WTC11 (cell line): Measurements from ENCODE around the gene FAM114A2. TPM values are rescaled to one million over a fixed set of nuclear protein-coding genes. Genes with fewer than 3 reads are reported as not detected.

Experiments
- ATAC-seq: fragments of 200-7000 bp; cut with Tn5 transposase; 2 replicates; pipeline ENCODE4 v1.10.0; 2021; ENCODE audit warnings: mild to moderate bottlenecking, moderate library complexity
- CTCF ChIA-PET: fragments of 300-600 bp; sonication (Branson Sonifier 250); formaldehyde crosslinking; loops from one replicate; lab custom pipeline; 2021; ENCODE audit warnings: antibody characterized with exemption; lab: Charles Lee
- POLR2A ChIA-PET: fragments of 350-600 bp; sonication (Branson Sonifier 250); formaldehyde crosslinking; loops from one replicate; lab custom pipeline; 2021; ENCODE audit warnings: antibody characterized with exemption; lab: Charles Lee
- DNase-seq: peaks from one replicate; pipeline ENCODE4 v3.0.0; 2021; ENCODE audit warnings: low spot score
- H3K27ac Mint-ChIP-seq: 2 replicates; pipeline ENCODE4 v1.8.0; 2021; ENCODE audit warnings: mixed read lengths
- H3K27me3 Mint-ChIP-seq: 2 replicates; pipeline ENCODE4 v1.8.0; 2021; ENCODE audit warnings: low read depth, mild to moderate bottlenecking, moderate library complexity, mixed read lengths
- H3K36me3 Mint-ChIP-seq: 2 replicates; pipeline ENCODE4 v1.8.0; 2021; ENCODE audit warnings: mixed read lengths
- H3K4me1 Mint-ChIP-seq: 2 replicates; pipeline ENCODE4 v1.8.0; 2022; ENCODE audit warnings: mixed read lengths
- H3K4me3 Mint-ChIP-seq: 2 replicates; pipeline ENCODE4 v1.8.0; 2021; ENCODE audit warnings: mild to moderate bottlenecking, moderate library complexity, mixed read lengths
- H3K9me3 Mint-ChIP-seq: 2 replicates; pipeline ENCODE4 v1.8.0; 2021; ENCODE audit warnings: mixed read lengths
- ARID4B ChIP-seq: sonication (generic); formaldehyde crosslinking; IDR thresholded peaks from 2 replicates; pipeline ENCODE4 v1.8.0; 2023; ENCODE audit warnings: missing genetic modification reagents, mild to moderate bottlenecking, borderline replicate concordance
- CREB1 ChIP-seq: sonication (generic); formaldehyde crosslinking; IDR thresholded peaks from 2 replicates; pipeline ENCODE4 v1.8.0; 2023; ENCODE audit warnings: mild to moderate bottlenecking, missing genetic modification reagents
- E2F4 ChIP-seq: sonication (generic); formaldehyde crosslinking; IDR thresholded peaks from 2 replicates; pipeline ENCODE4 v1.8.1; 2022; ENCODE audit warnings: low read depth, mild to moderate bottlenecking, moderate library complexity, missing genetic modification reagents, borderline replicate concordance
- EMX1 ChIP-seq: fragments of 250-450 bp; sonication (Bioruptor Pico); IDR thresholded peaks from 2 replicates; pipeline ENCODE4 v1.8.0; 2021; ENCODE audit warnings: mild to moderate bottlenecking
- ESRRA ChIP-seq: sonication (generic); formaldehyde crosslinking; IDR thresholded peaks from 2 replicates; pipeline ENCODE4 v1.8.1; 2022; ENCODE audit warnings: mild to moderate bottlenecking, missing genetic modification reagents, borderline replicate concordance
- FOXK1 ChIP-seq: sonication (generic); formaldehyde crosslinking; IDR thresholded peaks from 2 replicates; pipeline ENCODE4 v1.8.0; 2022; ENCODE audit warnings: mild to moderate bottlenecking, moderate library complexity, missing genetic modification reagents
- FOXP1 ChIP-seq: sonication (generic); formaldehyde crosslinking; IDR thresholded peaks from 2 replicates; pipeline ENCODE4 v1.8.0; 2022; ENCODE audit warnings: missing genetic modification reagents, mild to moderate bottlenecking, moderate library complexity, borderline replicate concordance
- GABPB1 ChIP-seq: sonication (generic); formaldehyde crosslinking; IDR thresholded peaks from 2 replicates; pipeline ENCODE4 v1.8.1; 2023; ENCODE audit warnings: mild to moderate bottlenecking, missing genetic modification reagents
- GRHL2 ChIP-seq: fragments of 250-450 bp; sonication (Bioruptor Pico); IDR thresholded peaks from 2 replicates; pipeline ENCODE4 v1.8.0; 2022; ENCODE audit warnings: mild to moderate bottlenecking, moderate library complexity; ENCODE audit not compliant: insufficient replicate concordance, severe bottlenecking
- GTF2I ChIP-seq: fragments of 250-450 bp; sonication (Bioruptor Pico); conservative IDR thresholded peaks from 2 replicates; pipeline ENCODE4 v1.4.0; 2021; ENCODE audit warnings: mild to moderate bottlenecking
- HMGA2 ChIP-seq: fragments of 250-450 bp; sonication (Bioruptor Pico); IDR thresholded peaks from 2 replicates; pipeline ENCODE4 v1.4.0; 2021; ENCODE audit warnings: mild to moderate bottlenecking, moderate library complexity
- JAZF1 ChIP-seq: fragments of 250-450 bp; sonication (Bioruptor Pico); IDR thresholded peaks from 2 replicates; pipeline ENCODE4 v1.9.0; 2021; ENCODE audit warnings: moderate library complexity, mild to moderate bottlenecking, inconsistent platforms
- JUN ChIP-seq: sonication (generic); formaldehyde crosslinking; IDR thresholded peaks from 2 replicates; pipeline ENCODE4 v1.8.0; 2023; ENCODE audit warnings: mild to moderate bottlenecking, missing genetic modification reagents
- MXD4 ChIP-seq: fragments of 250-450 bp; sonication (Bioruptor Pico); IDR thresholded peaks from 2 replicates; pipeline ENCODE4 v1.8.0; 2021; ENCODE audit warnings: mild to moderate bottlenecking, moderate library complexity, borderline replicate concordance
- NFATC4 ChIP-seq: fragments of 250-450 bp; sonication (Bioruptor Pico); IDR thresholded peaks from 2 replicates; pipeline ENCODE4 v1.9.0; 2021; ENCODE audit warnings: mild to moderate bottlenecking
- NFE2L1 ChIP-seq: sonication (generic); formaldehyde crosslinking; IDR thresholded peaks from 2 replicates; pipeline ENCODE4 v1.8.1; 2023; ENCODE audit warnings: missing genetic modification reagents
- NR2C2 ChIP-seq: sonication (generic); formaldehyde crosslinking; IDR thresholded peaks from 2 replicates; pipeline ENCODE4 v1.8.0; 2022; ENCODE audit warnings: mild to moderate bottlenecking, missing genetic modification reagents
- PREB ChIP-seq: sonication (generic); formaldehyde crosslinking; IDR thresholded peaks from 2 replicates; pipeline ENCODE4 v1.8.1; 2022; ENCODE audit warnings: mild to moderate bottlenecking, missing genetic modification reagents, moderate library complexity, borderline replicate concordance
- SP1 ChIP-seq: sonication (generic); formaldehyde crosslinking; conservative IDR thresholded peaks from 2 replicates; pipeline ENCODE4 v1.8.1; 2022; ENCODE audit warnings: missing genetic modification reagents
- TCF7 ChIP-seq: sonication (generic); formaldehyde crosslinking; IDR thresholded peaks from 2 replicates; pipeline ENCODE4 v1.8.0; 2022; ENCODE audit warnings: mild to moderate bottlenecking, low read depth, missing genetic modification reagents, moderate library complexity
- TEAD4 ChIP-seq: sonication (generic); formaldehyde crosslinking; IDR thresholded peaks from 2 replicates; pipeline ENCODE4 v1.8.0; 2022; ENCODE audit warnings: mild to moderate bottlenecking, missing genetic modification reagents
- USF2 ChIP-seq: sonication (generic); formaldehyde crosslinking; IDR thresholded peaks from 2 replicates; pipeline ENCODE4 v1.8.1; 2023; ENCODE audit warnings: mild to moderate bottlenecking, missing genetic modification reagents, moderate library complexity
- ZMAT4 ChIP-seq: fragments of 250-450 bp; sonication (Bioruptor Pico); IDR thresholded peaks from 2 replicates; pipeline ENCODE4 v1.9.0; 2021; ENCODE audit warnings: mild to moderate bottlenecking
- ZNF121 ChIP-seq: sonication (generic); formaldehyde crosslinking; IDR thresholded peaks from 2 replicates; pipeline ENCODE4 v1.8.0; 2023; ENCODE audit warnings: missing genetic modification reagents
- ZNF263 ChIP-seq: sonication (generic); formaldehyde crosslinking; IDR thresholded peaks from 2 replicates; pipeline ENCODE4 v1.8.1; 2022; ENCODE audit warnings: low read depth, mild to moderate bottlenecking, moderate library complexity, missing genetic modification reagents
- ZNF396 ChIP-seq: fragments of 250-450 bp; sonication (Bioruptor Pico); IDR thresholded peaks from 2 replicates; pipeline ENCODE4 v1.8.0; 2021; ENCODE audit warnings: mild to moderate bottlenecking, moderate library complexity, borderline replicate concordance
- ZNF416 ChIP-seq: fragments of 250-450 bp; sonication (Bioruptor Pico); IDR thresholded peaks from 2 replicates; pipeline ENCODE4 v1.9.0; 2021; ENCODE audit warnings: mild to moderate bottlenecking, inconsistent platforms
- ZNF671 ChIP-seq: fragments of 250-450 bp; sonication (Bioruptor Pico); IDR thresholded peaks from 2 replicates; pipeline ENCODE4 v1.8.0; 2021; ENCODE audit warnings: mild to moderate bottlenecking
- total RNA-seq: library from RNA; stranded (reverse); gene quantifications from 3 replicates; pipeline ENCODE4 v1.2.3, GENCODE V29; 2021

Gene FAM114A2
- total RNA-seq, 1 experiment from 2014 or later, result 10.1 TPM

- ATAC-seq (peak; percentile 48), DNase-seq (no peak)
- Mint-ChIP-seq H3K4me1 (no peaks in the 10 kb centered on the region), H3K9me3 (no peaks in the 10 kb centered on the region), H3K4me3 (no peak overlapping the region), H3K36me3 (no peaks in the 10 kb centered on the region), H3K27ac (no peak overlapping the region), H3K27me3 (no peaks in the 10 kb centered on the region)
- TF ChIP-seq SP1 (CRISPR knock-in tag) (no peak), ZNF121 (no peak), ZNF671 (no peak), NFE2L1 (CRISPR knock-in tag) (no peak), JUN (no peak), E2F4 (no peak), GRHL2 (CRISPR knock-in tag) (no peak), USF2 (CRISPR knock-in tag) (no peak), JAZF1 (CRISPR knock-in tag) (no peak), EMX1 (no peak), ARID4B (CRISPR knock-in tag) (no peak), TCF7 (CRISPR knock-in tag) (no peak), ESRRA (CRISPR knock-in tag) (no peak), GABPB1 (CRISPR knock-in tag) (no peak)
- POLR2A ChIA-PET, result no interaction called here
- CTCF ChIA-PET, result no interaction called here
Measured at GRCh38 chr5:153987301-153987700, 51.4 kb downstream of the FAM114A2 start.

- ATAC-seq (no peak), DNase-seq (no peak)
- Mint-ChIP-seq H3K4me1 (no peaks in the 10 kb centered on the region), H3K27ac (no peak overlapping the region), H3K9me3 (no peaks in the 10 kb centered on the region), H3K4me3 (no peak overlapping the region), H3K27me3 (no peaks in the 10 kb centered on the region), H3K36me3 (no peaks in the 10 kb centered on the region)
- POLR2A ChIA-PET, result no interaction called here
- CTCF ChIA-PET, result no interaction called here
- TF ChIP-seq PREB (no peak), TEAD4 (CRISPR knock-in tag) (no peak), GTF2I (no peak), ZNF671 (no peak), ZNF121 (no peak), NR2C2 (CRISPR knock-in tag) (no peak), FOXP1 (CRISPR knock-in tag) (no peak), ZMAT4 (no peak), ZNF263 (CRISPR knock-in tag) (no peak), ZNF396 (CRISPR knock-in tag) (no peak), NFATC4 (CRISPR knock-in tag) (no peak), CREB1 (CRISPR knock-in tag) (no peak), SP1 (CRISPR knock-in tag) (no peak), E2F4 (no peak), ESRRA (CRISPR knock-in tag) (no peak), HMGA2 (no peak), MXD4 (CRISPR knock-in tag) (no peak), ZNF416 (CRISPR knock-in tag) (no peak), FOXK1 (CRISPR knock-in tag) (no peak)
Measured at GRCh38 chr5:153985498-153985897, 53.2 kb downstream of the FAM114A2 start.
